HG02970 (cell line): Measurements from ENCODE around the gene DICER1.
A peak's percentile ranks its signal among the peaks of the same experiment; 100 is the strongest.
"Not testable (repeated sequence)": the region's sequence is repeated elsewhere in the genome, so short reads cannot be mapped to it uniquely, and the experiment has no call there.

Experiments
- ATAC-seq: cut with Tn5 transposase; IDR thresholded peaks from one replicate; pipeline ENCODE4 v1.9.1; 2021; ENCODE audit warnings: mild to moderate bottlenecking, moderate library complexity, moderate number of reproducible peaks; ENCODE audit not compliant: unreplicated experiment, low FRiP score

DICER1 gene

GRCh38 chr14:95157327-95158189, at the start of gene DICER1:
Gene DICER1 (minus strand): TSS chr14:95157529. CDS start chr14:95133458, 24,071 bp downstream.
- peak; percentile 88 for ATAC-seq

GRCh38 chr14:95206534-95206933, 49.2 kb upstream of the DICER1 start:
- no peak for ATAC-seq

- no peak for ATAC-seq
Observed at GRCh38 chr14:95204705-95205104, 47.4 kb upstream of the DICER1 start.

- not testable (repeated sequence) for ATAC-seq
Observed at GRCh38 chr14:95201745-95202144, 44.4 kb upstream of the DICER1 start.

- ATAC-seq: no peak
Observed at GRCh38 chr14:95200404-95200803, 43.1 kb upstream of the DICER1 start.

GRCh38 chr14:95199298-95199983, 42.1 kb upstream of the DICER1 start:
- no peak for ATAC-seq

GRCh38 chr14:95198320-95198719, 41.0 kb upstream of the DICER1 start:
- no peak for ATAC-seq

- ATAC-seq: no peak
Observed at GRCh38 chr14:95197551-95197950, 40.2 kb upstream of the DICER1 start.

GRCh38 chr14:95196826-95197545, 39.7 kb upstream of the DICER1 start:
- no peak for ATAC-seq

- ATAC-seq: no peak
Observed at GRCh38 chr14:95196268-95196667, 38.9 kb upstream of the DICER1 start.

GRCh38 chr14:95195031-95195430, 37.7 kb upstream of the DICER1 start:
- no peak for ATAC-seq

- ATAC-seq: no peak
Observed at GRCh38 chr14:95193081-95193480, 35.8 kb upstream of the DICER1 start.

- ATAC-seq: no peak
Observed at GRCh38 chr14:95192311-95192710, 35.0 kb upstream of the DICER1 start.

GRCh38 chr14:95191445-95192199, 34.3 kb upstream of the DICER1 start:
- ATAC-seq: no peak

- ATAC-seq: no peak
Observed at GRCh38 chr14:95190857-95191256, 33.5 kb upstream of the DICER1 start.

- ATAC-seq: no peak
Observed at GRCh38 chr14:95190346-95190840, 33.1 kb upstream of the DICER1 start.

- ATAC-seq: no peak
Observed at GRCh38 chr14:95189367-95190132, 32.2 kb upstream of the DICER1 start.

GRCh38 chr14:95188380-95188779, 31.1 kb upstream of the DICER1 start:
- no peak for ATAC-seq

GRCh38 chr14:95185767-95186392, 28.6 kb upstream of the DICER1 start:
- no peak for ATAC-seq
